HG02759 (cell line): ENCODE measurements around the gene CTXN3.

Experiments used
- ATAC-seq: cut with Tn5 transposase; IDR thresholded peaks from one replicate; pipeline ENCODE4 v1.9.1; 2021; ENCODE audit warnings: mild to moderate bottlenecking, moderate library complexity; ENCODE audit not compliant: unreplicated experiment

The CTXN3 gene

DNA sequence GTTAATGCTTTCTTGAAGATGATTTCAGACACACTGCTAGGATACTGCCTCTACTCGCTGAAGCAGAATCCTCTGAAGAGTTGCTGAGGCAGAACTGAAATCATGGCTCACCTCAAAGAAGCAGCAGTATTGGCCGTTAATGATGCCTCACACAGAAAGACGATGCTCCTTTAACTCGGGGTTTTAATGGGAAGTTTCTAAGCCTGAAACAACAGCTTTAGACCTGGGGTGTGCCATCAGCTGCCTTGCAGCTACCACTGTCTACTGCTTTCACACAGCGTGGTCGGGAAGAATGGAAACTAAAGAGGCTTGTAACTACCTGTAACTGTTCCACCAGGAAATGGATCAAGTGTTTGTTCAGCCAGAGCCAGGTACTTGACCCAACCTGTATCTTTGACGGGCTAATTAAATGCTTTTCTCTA is at the start of gene CTXN3:
TSS of gene CTXN3 (plus strand) at position 65 of the 422 bp plus-strand sequence. CDS start 8,440 bp downstream, outside the sequence.
- ATAC-seq = no peak

- ATAC-seq = no peak
These were observed 49.6 kb upstream of the CTXN3 start for GRCh38 chr5:127599320-127599719.

DNA sequence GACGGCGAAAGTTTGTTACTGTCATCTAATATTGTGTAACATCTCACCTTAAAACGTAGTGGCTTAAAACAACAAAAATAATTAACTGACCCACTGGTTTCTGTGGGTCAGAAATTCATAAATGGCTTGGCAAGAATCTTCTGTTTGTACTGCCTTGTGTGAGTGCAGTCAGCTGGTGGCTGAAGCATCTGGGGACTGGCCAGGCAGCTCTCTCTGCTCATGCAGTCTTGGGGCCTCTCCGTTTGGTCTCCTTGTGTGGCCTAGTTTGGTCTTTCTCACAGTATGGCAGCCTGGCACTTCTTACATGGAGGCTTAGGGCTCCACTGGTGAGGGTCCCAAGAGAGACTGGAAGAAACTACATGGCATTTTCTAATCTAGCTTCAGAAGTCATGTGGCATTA is 49.0 kb upstream of the CTXN3 start:
- ATAC-seq = no peak

GRCh38 chr5:127601111-127601510 is 47.8 kb upstream of the CTXN3 start:
- ATAC-seq = no peak

GRCh38 chr5:127601601-127602000 is 47.3 kb upstream of the CTXN3 start:
- ATAC-seq = no peak

DNA sequence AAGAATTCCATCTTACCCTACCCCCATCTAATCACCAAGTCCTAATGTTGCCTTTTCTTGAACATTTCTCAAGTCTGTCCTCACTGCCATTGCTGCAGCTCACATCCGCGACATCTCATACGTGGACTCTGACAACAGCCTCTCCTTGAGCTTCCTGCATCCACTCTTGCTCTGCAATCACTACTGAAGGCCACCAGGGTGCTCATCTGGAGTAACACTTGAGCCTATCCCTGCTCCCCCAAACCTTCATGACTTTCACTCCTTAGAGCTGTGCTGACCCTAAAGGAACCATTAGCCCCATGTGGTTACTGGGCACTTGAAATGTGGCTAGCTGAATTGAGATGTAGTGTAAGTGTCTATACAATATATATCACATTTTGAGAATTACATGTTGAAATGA is 46.4 kb upstream of the CTXN3 start:
- no peak for ATAC-seq

- ATAC-seq = no peak
These were observed 45.7 kb upstream of the CTXN3 start for GRCh38 chr5:127602896-127603844.

DNA sequence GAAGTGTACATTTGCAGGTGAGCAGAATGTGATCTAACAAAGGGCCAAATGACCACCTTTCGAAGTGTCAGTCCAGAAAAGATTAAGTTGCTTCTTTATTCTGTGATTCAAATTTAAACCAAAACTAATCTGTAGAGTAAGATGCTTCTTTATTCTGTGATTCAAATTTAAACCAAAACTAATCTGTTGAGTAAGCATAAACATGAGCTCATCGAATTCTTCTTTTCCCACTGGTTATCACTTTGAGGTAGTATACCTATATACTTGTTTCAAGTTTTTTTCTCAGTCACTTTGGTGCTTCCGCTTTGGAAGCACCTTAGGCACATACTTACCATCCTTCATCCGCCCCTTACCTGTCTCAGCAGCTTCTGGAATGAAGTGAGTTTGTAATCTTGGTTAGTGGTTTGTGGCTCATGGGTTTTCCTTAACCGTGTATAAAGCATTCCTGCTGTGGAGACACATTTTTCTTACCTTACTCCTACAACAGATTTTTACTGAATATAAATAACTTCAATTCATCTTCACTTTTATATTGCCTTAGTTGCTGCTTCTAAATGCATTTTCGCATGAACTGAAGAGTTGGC is 40.7 kb upstream of the CTXN3 start:
- ATAC-seq = no peak

GRCh38 chr5:127609011-127609410 is 39.9 kb upstream of the CTXN3 start:
- no peak for ATAC-seq

DNA sequence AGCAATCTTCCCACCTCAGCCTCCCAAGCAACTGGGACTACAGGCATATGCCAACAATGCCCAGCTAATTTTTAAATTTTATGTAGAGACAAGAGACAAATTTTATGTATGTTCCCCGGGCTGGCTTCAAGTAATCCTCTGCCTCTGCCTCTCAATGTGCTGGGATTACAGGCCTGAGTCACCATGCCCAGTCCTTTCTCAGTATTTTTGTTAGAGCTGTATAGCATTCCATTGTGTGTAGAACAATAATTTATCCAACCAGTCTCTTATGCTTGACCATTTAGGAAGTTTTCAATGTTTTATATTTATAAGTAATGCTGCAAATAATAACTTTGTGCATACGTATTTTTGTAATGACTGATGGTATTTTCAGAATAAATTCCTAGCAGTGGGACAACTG is 38.9 kb upstream of the CTXN3 start:
- ATAC-seq = no peak

- no peak for ATAC-seq
These were observed 36.3 kb upstream of the CTXN3 start for GRCh38 chr5:127612441-127613141.

- ATAC-seq = no peak
These were observed 33.0 kb upstream of the CTXN3 start for GRCh38 chr5:127615916-127616315.

GRCh38 chr5:127619908-127620479 is 28.9 kb upstream of the CTXN3 start:
- ATAC-seq = no peak

- ATAC-seq = no peak
These were observed 27.1 kb upstream of the CTXN3 start for GRCh38 chr5:127621601-127622325.

DNA sequence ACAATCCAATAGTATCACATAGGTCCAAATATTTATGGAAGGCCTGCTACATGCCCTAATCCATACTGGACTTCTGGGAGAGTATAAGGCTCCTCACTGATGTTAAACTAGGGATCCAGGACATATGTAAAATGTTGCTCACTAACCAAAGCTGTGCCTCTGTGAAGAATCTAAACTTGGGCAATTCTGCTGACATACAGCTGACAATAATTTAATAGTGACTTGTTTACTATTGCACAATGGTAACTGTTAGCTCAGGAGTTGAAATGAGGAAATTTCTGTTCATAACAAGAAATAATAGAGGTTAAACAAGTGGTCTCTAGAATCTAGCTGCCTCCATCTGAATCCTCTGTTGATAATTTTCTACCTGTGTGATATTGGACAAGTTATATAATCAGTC is 14.9 kb upstream of the CTXN3 start:
- no peak for ATAC-seq

- no peak for ATAC-seq
These were observed 9.1 kb upstream of the CTXN3 start for GRCh38 chr5:127639828-127640227.

DNA sequence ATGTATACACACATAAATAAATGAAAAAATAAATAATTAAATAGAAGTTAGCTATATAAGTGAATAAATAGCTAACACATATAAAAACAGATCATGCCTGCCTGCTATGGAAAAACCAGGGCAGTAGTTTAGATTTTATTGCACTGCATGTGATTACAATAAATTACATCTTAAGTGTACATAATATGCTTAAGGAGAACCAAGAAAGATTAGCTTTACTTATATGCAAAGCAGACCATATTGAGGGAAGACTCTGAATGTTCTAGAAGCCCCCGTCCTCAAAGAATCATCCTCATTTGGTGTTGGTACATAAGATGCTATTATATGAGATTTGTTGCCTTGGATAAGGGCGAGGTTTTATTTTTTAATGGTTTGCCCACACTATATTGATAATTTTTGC is 5.9 kb upstream of the CTXN3 start:
- no peak for ATAC-seq

- no peak for ATAC-seq
These were observed 5.3 kb upstream of the CTXN3 start for GRCh38 chr5:127643607-127644006.

DNA sequence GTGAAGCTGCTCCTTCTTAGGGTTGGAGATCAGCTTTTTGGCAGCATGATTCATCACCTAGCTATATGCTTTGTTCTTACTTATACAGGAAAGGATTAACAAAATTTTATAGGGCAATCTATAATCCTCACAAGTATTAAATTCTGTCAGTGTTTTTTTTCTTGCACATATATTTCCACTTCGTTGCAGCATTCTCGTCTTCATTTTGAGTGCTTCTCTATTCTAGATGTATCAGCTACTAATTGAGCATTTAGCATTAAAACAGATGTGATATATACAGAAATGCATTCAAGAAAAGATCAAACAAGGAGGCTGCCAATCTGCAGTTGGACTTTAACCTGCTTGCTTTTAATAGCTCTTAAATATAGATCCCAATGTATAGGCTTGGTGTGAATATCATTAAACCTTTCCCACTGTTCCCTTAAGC is 3.6 kb upstream of the CTXN3 start:
- ATAC-seq = no peak

DNA sequence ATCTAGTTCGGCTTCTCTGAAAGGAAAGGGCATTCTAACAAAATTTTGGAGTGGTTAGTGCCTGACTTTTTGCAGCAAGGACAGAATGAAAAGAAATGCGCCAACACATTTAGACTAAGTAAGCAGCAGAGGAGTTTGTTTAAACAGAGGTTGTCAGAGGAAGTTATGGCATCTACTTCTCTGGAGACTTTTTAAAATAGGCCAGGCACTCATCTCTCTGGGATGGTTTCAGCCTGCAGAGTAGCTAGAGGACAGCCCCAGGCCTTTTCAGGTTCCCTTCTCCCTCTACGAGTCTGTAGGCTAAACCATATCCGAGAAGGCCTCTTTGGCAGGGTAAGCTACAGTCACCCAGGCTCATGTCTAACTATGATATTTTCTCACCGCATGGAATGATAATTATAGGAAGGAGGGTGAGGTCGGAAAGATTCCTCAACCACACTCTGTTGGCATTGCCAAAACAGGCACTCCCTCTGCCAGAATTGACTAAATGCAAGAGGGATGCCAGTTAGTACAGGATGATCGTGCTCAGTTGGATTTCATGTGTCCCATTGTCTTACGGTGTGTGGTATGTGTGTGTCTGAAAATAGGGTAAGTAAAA is 1.4 kb upstream of the CTXN3 start:
- ATAC-seq = no peak
